ENCODE measurements around the gene METTL1.

METTL1 gene

DNA sequence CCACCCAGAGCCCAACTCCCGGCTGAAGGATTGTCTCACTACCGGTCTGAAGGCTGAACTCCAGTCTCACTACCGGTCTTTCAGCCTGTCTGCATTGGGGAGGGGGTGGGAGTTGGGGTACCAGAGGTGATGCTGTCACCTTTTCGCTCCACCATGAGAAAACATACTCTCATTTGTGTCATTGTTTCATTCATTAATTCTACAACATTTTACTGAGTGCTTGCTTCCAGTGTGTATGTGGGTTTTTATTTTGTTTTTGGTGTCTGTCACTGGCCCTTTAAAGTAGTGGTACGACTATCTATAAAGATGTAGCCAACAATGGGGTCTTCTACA, 19.3 kb downstream of the METTL1 start:
- Histone ChIP-seq H3K4me3 (replicated peaks; ENCODE audit: low read depth, low read length) (peak overlapping the region; percentile 51), H3K27me3 (replicated peaks; ENCODE audit: control insufficient read depth, insufficient read depth, low read length) (no peaks in the 10 kb centered on the region), H3K36me3 (ENCODE audit: control insufficient read depth, insufficient read depth, low read length) (peaks cover 10% of the 10 kb centered on the region)
- DNase-seq (ENCODE audit: extremely low read depth, insufficient read length): no peak
- TF ChIP-seq, protein P1, sequence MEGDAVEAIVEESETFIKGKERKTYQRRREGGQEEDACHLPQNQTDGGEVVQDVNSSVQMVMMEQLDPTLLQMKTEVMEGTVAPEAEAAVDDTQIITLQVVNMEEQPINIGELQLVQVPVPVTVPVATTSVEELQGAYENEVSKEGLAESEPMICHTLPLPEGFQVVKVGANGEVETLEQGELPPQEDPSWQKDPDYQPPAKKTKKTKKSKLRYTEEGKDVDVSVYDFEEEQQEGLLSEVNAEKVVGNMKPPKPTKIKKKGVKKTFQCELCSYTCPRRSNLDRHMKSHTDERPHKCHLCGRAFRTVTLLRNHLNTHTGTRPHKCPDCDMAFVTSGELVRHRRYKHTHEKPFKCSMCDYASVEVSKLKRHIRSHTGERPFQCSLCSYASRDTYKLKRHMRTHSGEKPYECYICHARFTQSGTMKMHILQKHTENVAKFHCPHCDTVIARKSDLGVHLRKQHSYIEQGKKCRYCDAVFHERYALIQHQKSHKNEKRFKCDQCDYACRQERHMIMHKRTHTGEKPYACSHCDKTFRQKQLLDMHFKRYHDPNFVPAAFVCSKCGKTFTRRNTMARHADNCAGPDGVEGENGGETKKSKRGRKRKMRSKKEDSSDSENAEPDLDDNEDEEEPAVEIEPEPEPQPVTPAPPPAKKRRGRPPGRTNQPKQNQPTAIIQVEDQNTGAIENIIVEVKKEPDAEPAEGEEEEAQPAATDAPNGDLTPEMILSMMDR (IDR thresholded peaks at IDR 0.05; ENCODE audit: insufficient read depth, low read length, poor library complexity, severe bottlenecking): no peak

GRCh38 chr12:57751788-57752667, 19.9 kb downstream of the METTL1 start, which contains the start of gene CDK4:
TSS of gene CDK4 (minus strand) at chr12:57752310. CDS start at chr12:57751717, 593 bp downstream.
- TF ChIP-seq, protein P1 (IDR thresholded peaks at IDR 0.05; ENCODE audit: insufficient read depth, low read length, poor library complexity, severe bottlenecking): no peak
- DNase-seq (ENCODE audit: extremely low read depth, insufficient read length): peak; percentile 99
- H3K36me3 ChIP-seq (ENCODE audit: control insufficient read depth, insufficient read depth, low read length): peaks cover 10% of the 10 kb centered on the region
- no peaks in the 10 kb centered on the region for H3K27me3 ChIP-seq (replicated peaks; ENCODE audit: control insufficient read depth, insufficient read depth, low read length)
- H3K4me3 ChIP-seq (replicated peaks; ENCODE audit: low read depth, low read length): peak within 1 kb of the TSS; percentile 80

GRCh38 chr12:57751432-57751787, 20.5 kb downstream of the METTL1 start:
- DNase-seq (ENCODE audit: extremely low read depth, insufficient read length): no peak
- H3K27me3 ChIP-seq (replicated peaks; ENCODE audit: control insufficient read depth, insufficient read depth, low read length): no peaks in the 10 kb centered on the region
- TF ChIP-seq, protein P1 (IDR thresholded peaks at IDR 0.05; ENCODE audit: insufficient read depth, low read length, poor library complexity, severe bottlenecking): no peak
- H3K4me3 ChIP-seq (replicated peaks; ENCODE audit: low read depth, low read length): peak overlapping the region; percentile 80
- peaks cover 10% of the 10 kb centered on the region for H3K36me3 ChIP-seq (ENCODE audit: control insufficient read depth, insufficient read depth, low read length)

GRCh38 chr12:57750561-57751431, 21.1 kb downstream of the METTL1 start:
- no peak for DNase-seq (ENCODE audit: extremely low read depth, insufficient read length)
- peaks cover 10% of the 10 kb centered on the region for H3K36me3 ChIP-seq (ENCODE audit: control insufficient read depth, insufficient read depth, low read length)

DNA sequence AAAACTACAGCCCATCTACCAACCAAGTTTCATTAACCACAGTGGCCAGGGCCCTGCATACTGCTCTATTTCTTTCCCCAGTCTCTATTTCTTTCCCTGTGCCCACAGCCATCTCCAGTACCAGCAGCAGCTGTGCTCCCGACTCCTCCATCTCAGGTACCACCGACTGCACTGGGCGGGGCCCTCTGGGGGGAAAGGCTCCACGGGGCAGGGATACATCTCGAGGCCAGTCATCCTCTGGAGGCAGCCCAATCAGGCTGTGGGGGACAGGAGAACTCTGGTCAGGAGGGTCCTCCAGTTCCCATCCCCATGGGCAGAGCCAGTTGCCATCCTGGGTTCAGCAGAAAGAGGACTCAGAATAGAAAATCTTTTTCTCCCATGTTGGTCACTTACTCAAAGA, 22.8 kb downstream of the METTL1 start:
- Histone ChIP-seq H3K4me3 (replicated peaks; ENCODE audit: low read depth, low read length) (no peak overlapping the region), H3K36me3 (ENCODE audit: control insufficient read depth, insufficient read depth, low read length) (peaks cover 10% of the 10 kb centered on the region), H3K27me3 (replicated peaks; ENCODE audit: control insufficient read depth, insufficient read depth, low read length) (no peaks in the 10 kb centered on the region)
- TF ChIP-seq, protein P1 (IDR thresholded peaks at IDR 0.05; ENCODE audit: insufficient read depth, low read length, poor library complexity, severe bottlenecking): no peak
- DNase-seq (ENCODE audit: extremely low read depth, insufficient read length): no peak

More at GRCh38 chr12:57750561-57751431, 21.1 kb downstream of the METTL1 start:
- Histone ChIP-seq H3K27me3 (replicated peaks; ENCODE audit: control insufficient read depth, insufficient read depth, low read length) (no peaks in the 10 kb centered on the region), H3K4me3 (replicated peaks; ENCODE audit: low read depth, low read length) (peak overlapping the region; percentile 80)
- TF ChIP-seq, protein P1 (IDR thresholded peaks at IDR 0.05; ENCODE audit: insufficient read depth, low read length, poor library complexity, severe bottlenecking): no peak

Data from GM06990 (cell line).